NB4 (cell line): ENCODE results near the gene OCSTAMP.

Experiments used
- DNase-seq: peaks from one replicate; pipeline ENCODE4 v3.0.0; 2010; ENCODE audit warnings: low read depth
- H3K4me3 ChIP-seq: one replicate; pipeline ENCODE4 v1.5.1; 2011; ENCODE audit warnings: mild to moderate bottlenecking, low read depth, low read length, moderate library complexity
- CTCF ChIP-seq: IDR thresholded peaks from one replicate; pipeline ENCODE4 v1.5.1; 2012; ENCODE audit warnings: low read depth, low read length
- MAX ChIP-seq: IDR thresholded peaks from 2 replicates; pipeline ENCODE4 v1.6.1; 2011; ENCODE audit warnings: low read depth, low read length
- MYC ChIP-seq: IDR thresholded peaks from 2 replicates; pipeline ENCODE4 v1.6.1; 2011; ENCODE audit warnings: low read depth, low read length
- POLR2A ChIP-seq: IDR thresholded peaks from 2 replicates; pipeline ENCODE4 v1.6.1; 2011; ENCODE audit warnings: mild to moderate bottlenecking; ENCODE audit not compliant: insufficient read length; ENCODE audit errors: extremely low read depth

OCSTAMP gene

GRCh38 chr20:46570956-46571355 is 20.5 kb upstream of the OCSTAMP start:
- H3K4me3 ChIP-seq, result no peak overlapping the region
- TF ChIP-seq MAX (no peak), CTCF (no peak), POLR2A (no peak), MYC (no peak)
- DNase-seq, result no peak

GRCh38 chr20:46569961-46570360 is 19.5 kb upstream of the OCSTAMP start:
- no peak for DNase-seq
- H3K4me3 ChIP-seq, result no peak overlapping the region
- no peak for TF ChIP-seq CTCF
- no peak for TF ChIP-seq POLR2A
- no peak for TF ChIP-seq MYC
- no peak for TF ChIP-seq MAX

- H3K4me3 ChIP-seq, result no peak overlapping the region
- no peak for TF ChIP-seq MYC
- no peak for TF ChIP-seq MAX
- no peak for TF ChIP-seq CTCF
- no peak for TF ChIP-seq POLR2A
- no peak for DNase-seq
Measured at GRCh38 chr20:46568570-46569129, 18.2 kb upstream of the OCSTAMP start.

- TF ChIP-seq MYC (no peak), MAX (no peak), CTCF (no peak)
- no peak overlapping the region for H3K4me3 ChIP-seq
- DNase-seq, result no peak
Measured at GRCh38 chr20:46566125-46566524, 15.7 kb upstream of the OCSTAMP start.

GRCh38 chr20:46564241-46564957 is 13.9 kb upstream of the OCSTAMP start:
- no peak for TF ChIP-seq CTCF
- no peak for TF ChIP-seq POLR2A
- TF ChIP-seq MYC, result no peak
- TF ChIP-seq MAX, result no peak
- H3K4me3 ChIP-seq, result no peak overlapping the region
- DNase-seq, result no peak
